DND-41 (cell line): Measurements from ENCODE around the gene USP35.

ENCODE experiments used
- ATAC-seq: fragments of 200-7000 bp; cut with Tn5 transposase; 3 replicates; pipeline ENCODE4 v1.9.1; 2021; ENCODE audit warnings: low read depth; ENCODE audit not compliant: insufficient read depth
- DNase-seq: peaks from one replicate; pipeline ENCODE4 v3.0.0-alpha.2; 2020
- H2AFZ ChIP-seq: 2 replicates; pipeline ENCODE4 v1.6.0; 2012; ENCODE audit warnings: low read depth, low read length
- H3K27ac ChIP-seq: 2 replicates; pipeline ENCODE4 v1.5.1; 2012; ENCODE audit warnings: low read length, inconsistent platforms
- H3K27me3 ChIP-seq: fragments of 200-600 bp; sonication (generic); 2 replicates; pipeline ENCODE4 v1.6.0; 2012; ENCODE audit warnings: low read length, mild to moderate bottlenecking, inconsistent platforms; ENCODE audit not compliant: insufficient read depth, poor library complexity
- H3K36me3 ChIP-seq: 2 replicates; pipeline ENCODE4 v1.5.1; 2012; ENCODE audit warnings: low read length, inconsistent platforms; ENCODE audit not compliant: insufficient read depth
- H3K4me1 ChIP-seq: 2 replicates; pipeline ENCODE4 v1.5.1; 2012; ENCODE audit warnings: mild to moderate bottlenecking, low read length; ENCODE audit not compliant: insufficient read depth
- H3K4me2 ChIP-seq: 2 replicates; pipeline ENCODE4 v1.6.0; 2012; ENCODE audit warnings: mild to moderate bottlenecking, moderate library complexity, low read length, inconsistent platforms; ENCODE audit not compliant: insufficient read depth
- H3K4me3 ChIP-seq, 2 experiments: fragments of 200-600 bp in 1 of 2; shearing (Covaris generic) in 1 of 2; 2 replicates each; pipeline ENCODE4 v1.5.1; 2012 to 2016; ENCODE audit warnings: inconsistent platforms in 2 of 2, low read length in 2 of 2, mild to moderate bottlenecking in 2 of 2, low read depth in 1 of 2, moderate library complexity in 1 of 2
- H3K79me2 ChIP-seq: 2 replicates; pipeline ENCODE4 v1.6.0; 2012; ENCODE audit warnings: low read length, inconsistent platforms; ENCODE audit not compliant: insufficient read depth
- H3K9ac ChIP-seq: 2 replicates; pipeline ENCODE4 v1.6.0; 2012; ENCODE audit warnings: low read depth, mild to moderate bottlenecking, inconsistent platforms, low read length, moderate library complexity
- H3K9me3 ChIP-seq: 2 replicates; pipeline ENCODE4 v1.5.1; 2012; ENCODE audit warnings: low read length, moderate library complexity, mild to moderate bottlenecking, inconsistent platforms; ENCODE audit not compliant: insufficient read depth, severe bottlenecking
- H4K20me1 ChIP-seq: 2 replicates; pipeline ENCODE4 v1.6.0; 2012; ENCODE audit warnings: low read length; ENCODE audit not compliant: insufficient read depth
- CTCF ChIP-seq: IDR thresholded peaks from 2 replicates; pipeline ENCODE4 v1.5.1; 2012; ENCODE audit warnings: borderline replicate concordance, low read length, moderate library complexity, mild to moderate bottlenecking; ENCODE audit not compliant: poor library complexity, severe bottlenecking; ENCODE audit errors: extremely low read depth
- EZH2 ChIP-seq: IDR thresholded peaks from 3 replicates; pipeline ENCODE4 v1.6.1; 2012; ENCODE audit warnings: borderline replicate concordance, low read depth, mild to moderate bottlenecking, moderate library complexity, low read length, inconsistent platforms; ENCODE audit not compliant: severe bottlenecking

Gene USP35

DNA sequence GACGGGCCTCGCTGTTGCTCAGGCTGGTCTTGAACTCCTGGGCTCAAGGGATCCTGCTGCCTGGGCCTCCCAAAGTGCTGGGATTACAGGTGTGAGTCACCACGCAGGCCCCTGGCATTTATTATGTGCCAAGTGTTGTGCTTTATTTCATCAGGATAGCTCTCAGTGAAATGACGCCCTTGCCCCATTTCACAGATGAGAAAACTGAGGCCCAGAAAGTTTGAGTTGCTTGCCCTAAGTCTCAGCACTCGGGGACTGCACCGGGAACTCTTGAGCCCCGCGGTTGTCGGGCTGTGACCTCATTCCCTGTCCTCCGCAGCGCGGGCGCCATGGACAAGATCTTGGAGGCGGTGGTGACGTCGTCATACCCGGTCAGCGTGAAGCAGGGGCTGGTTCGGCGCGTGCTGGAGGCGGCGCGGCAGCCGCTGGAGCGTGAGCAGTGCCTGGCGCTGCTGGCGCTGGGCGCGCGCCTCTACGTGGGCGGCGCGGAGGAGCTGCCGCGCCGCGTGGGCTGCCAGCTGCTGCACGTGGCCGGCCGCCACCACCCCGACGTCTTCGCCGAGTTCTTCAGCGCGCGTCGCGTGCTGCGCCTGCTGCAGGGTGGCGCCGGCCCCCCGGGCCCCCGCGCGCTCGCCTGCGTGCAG, 7.3 kb downstream of the USP35 start:
- Histone ChIP-seq H4K20me1 (0 out of 2 replicates have a peak, but pooled peaks cover 4% of the 10 kb centered on the region), H3K9me3 (no peaks in the 10 kb centered on the region), H3K4me3 (no peak overlapping the region), H3K27ac (no peak overlapping the region), H3K27me3 (no peaks in the 10 kb centered on the region), H3K4me1 (peaks cover 25% of the 10 kb centered on the region), H3K79me2 (peaks cover 35% of the 10 kb centered on the region), H2AFZ (no peak overlapping the region), H3K4me2 (no peak overlapping the region), H3K9ac (no peak overlapping the region), H3K36me3 (peaks cover 45% of the 10 kb centered on the region)
- ATAC-seq (no peak), DNase-seq (no peak)
- TF ChIP-seq CTCF (no peak), EZH2 (no peak)

DNA sequence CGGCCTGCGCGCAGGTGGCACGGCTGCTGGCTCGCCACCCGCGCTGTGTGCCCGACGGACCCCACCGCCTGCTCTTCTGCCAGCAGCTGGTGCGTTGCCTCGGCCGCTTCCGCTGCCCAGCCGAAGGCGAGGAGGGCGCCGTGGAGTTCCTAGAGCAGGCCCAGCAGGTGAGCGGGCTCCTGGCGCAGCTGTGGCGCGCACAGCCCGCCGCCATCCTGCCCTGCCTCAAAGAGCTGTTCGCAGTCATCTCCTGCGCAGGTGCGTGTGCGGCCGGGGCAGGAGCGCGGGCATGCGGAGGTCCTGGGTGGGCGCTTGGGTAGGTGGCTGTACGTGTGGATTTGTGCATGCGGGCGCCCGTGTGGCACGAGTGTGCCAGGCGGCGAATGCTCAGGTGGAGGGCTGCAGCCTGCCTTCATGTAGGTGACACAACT, 8.0 kb downstream of the USP35 start:
- 0 out of 2 replicates have a peak, but pooled peaks cover 4% of the 10 kb centered on the region for H4K20me1 ChIP-seq
- DNase-seq (no peak), ATAC-seq (no peak)
- no peak overlapping the region for H3K27ac ChIP-seq
- TF ChIP-seq CTCF (no peak), EZH2 (no peak)
- H3K9ac ChIP-seq, result no peak overlapping the region
- H3K79me2 ChIP-seq, result peaks cover 30% of the 10 kb centered on the region
- no peaks in the 10 kb centered on the region for H3K9me3 ChIP-seq
- peaks cover 26% of the 10 kb centered on the region for H3K4me1 ChIP-seq
- H3K27me3 ChIP-seq, result no peaks in the 10 kb centered on the region
- H3K36me3 ChIP-seq, result peaks cover 48% of the 10 kb centered on the region
- H3K4me2 ChIP-seq, result no peak overlapping the region
- no peak overlapping the region for H3K4me3 ChIP-seq
- no peak overlapping the region for H2AFZ ChIP-seq

- no peaks in the 10 kb centered on the region for H3K27me3 ChIP-seq
- peaks cover 21% of the 10 kb centered on the region for H3K79me2 ChIP-seq
- no peaks in the 10 kb centered on the region for H3K9me3 ChIP-seq
- no peak overlapping the region for H3K4me3 ChIP-seq
- TF ChIP-seq CTCF (no peak), EZH2 (no peak)
- no peak overlapping the region for H3K9ac ChIP-seq
- DNase-seq (no peak), ATAC-seq (no peak)
- peak overlapping the region; percentile 27; the same call in 1 of the 2 replicates for H3K27ac ChIP-seq
- no peak overlapping the region for H2AFZ ChIP-seq
- H3K4me1 ChIP-seq, result peaks cover 30% of the 10 kb centered on the region
- no peaks in the 10 kb centered on the region for H4K20me1 ChIP-seq
- H3K4me2 ChIP-seq, result no peak overlapping the region
- peaks cover 48% of the 10 kb centered on the region for H3K36me3 ChIP-seq
Measured at GRCh38 chr11:78197816-78198215, 9.1 kb downstream of the USP35 start.
